ENCODE measurements around the gene PHKG1. TPM values are rescaled to one million over a fixed set of nuclear protein-coding genes. Genes with fewer than 3 reads are reported as not detected.
"Not testable (repeated sequence)": the region's sequence is repeated elsewhere in the genome, so short reads cannot be mapped to it uniquely, and the experiment has no call there.

PHKG1 gene
- total RNA-seq, result 21.4 TPM
- long read RNA-seq, transcript PHKG1-201 (10 exons, 1,431 nt), result major isoform, 36 of 46 reads
- long read RNA-seq, partial matches to known transcripts, result 2 of 46 reads
- long read RNA-seq, other reads (novel, unspliced or antisense), result 8 of 46 reads

GRCh38 chr7:56092789-56093531 lies at the start of gene PHKG1:
TSS of gene PHKG1 (minus strand) at chr7:56092952. CDS start at chr7:56088941, 4,011 bp downstream.
- Histone ChIP-seq H3K27ac (replicated peaks) (peak within 1 kb of the TSS; percentile 90), H3K9me3 (replicated peaks) (no peaks in the 10 kb centered on the region), H3K27me3 (ENCODE audit: low read depth) (no peaks in the 10 kb centered on the region), H3K4me1 (peaks cover 35% of the 10 kb centered on the region), H3K4me3 (peak within 1 kb of the TSS; percentile 62), H3K36me3 (peaks cover 11% of the 10 kb centered on the region)
- intact Hi-C loops (cut with micrococcal nuclease), result no loop called here
- peak; percentile 83 for TF ChIP-seq CTCF (IDR thresholded peaks at IDR 0.05; ENCODE audit: borderline replicate concordance)
- peak; percentile 87 for DNase-seq

DNA sequence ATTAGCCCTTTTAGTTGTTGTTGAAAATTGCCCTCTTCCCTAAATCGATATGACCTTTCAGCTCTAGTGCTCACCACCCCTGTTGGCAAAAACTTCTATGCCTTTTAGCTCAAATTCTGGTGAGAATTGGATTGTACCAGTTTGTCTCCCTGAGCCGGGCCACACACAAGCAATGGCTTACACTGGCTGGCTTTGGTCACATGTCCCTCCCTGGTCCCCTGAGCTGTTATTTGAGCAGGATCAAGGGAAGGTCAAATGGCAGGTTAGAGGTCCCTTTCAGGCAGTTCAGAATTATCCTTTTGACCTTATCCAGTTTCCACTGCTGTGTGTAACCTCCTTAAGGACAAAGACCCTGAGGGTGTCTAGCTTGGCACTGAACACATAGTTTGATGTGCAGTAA lies 38.3 kb upstream of the PHKG1 start:
- H3K9me3 ChIP-seq (replicated peaks); DNase-seq; H3K4me1 ChIP-seq; H3K4me3 ChIP-seq; intact Hi-C loops (cut with micrococcal nuclease); H3K36me3 ChIP-seq; H3K27me3 ChIP-seq (ENCODE audit: low read depth): not testable (repeated sequence)
- peak overlapping the region; percentile 33 for H3K27ac ChIP-seq (replicated peaks)

DNA sequence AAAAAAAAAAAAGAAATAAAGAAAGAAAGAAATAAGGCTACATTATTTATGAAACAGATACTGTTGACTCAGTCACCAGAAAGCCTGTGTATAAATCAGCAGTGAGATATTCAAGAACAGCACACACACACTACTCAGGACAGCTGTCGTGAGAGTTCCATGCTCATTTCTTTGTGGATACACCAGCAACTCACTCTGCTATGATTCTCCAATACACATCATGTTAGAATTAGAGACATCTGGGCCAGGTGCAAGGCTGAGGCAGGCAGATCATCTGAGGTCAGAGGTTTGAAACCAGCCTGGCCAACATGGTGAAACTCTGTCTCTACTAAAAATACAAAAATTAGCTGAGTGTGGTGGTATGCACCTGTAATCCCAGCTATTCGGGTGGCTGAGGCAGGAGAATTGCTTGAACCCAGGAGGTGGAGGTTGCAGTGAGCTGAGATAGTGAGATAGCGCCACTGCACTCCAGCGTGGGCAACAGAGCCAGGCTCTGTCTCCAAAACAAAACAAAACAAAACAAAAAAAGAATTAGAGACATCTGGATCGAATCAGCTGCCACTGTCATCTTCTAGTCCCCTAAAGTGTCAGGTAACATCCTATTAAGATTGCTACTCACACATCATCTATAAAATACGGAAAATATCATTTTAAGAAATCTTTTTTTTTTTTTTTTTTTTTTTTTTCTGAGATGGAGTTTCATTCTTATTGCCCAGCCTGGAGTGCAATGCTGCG lies 34.7 kb upstream of the PHKG1 start:
- H3K27me3 ChIP-seq (ENCODE audit: low read depth), result no peaks in the 10 kb centered on the region
- no peaks in the 10 kb centered on the region for H3K9me3 ChIP-seq (replicated peaks)
- H3K4me1 ChIP-seq, result no peaks in the 10 kb centered on the region
- TF ChIP-seq CTCF (IDR thresholded peaks at IDR 0.05; ENCODE audit: borderline replicate concordance), result no peak
- H3K4me3 ChIP-seq, result no peak overlapping the region
- H3K36me3 ChIP-seq, result no peaks in the 10 kb centered on the region
- H3K27ac ChIP-seq (replicated peaks), result no peak overlapping the region
- intact Hi-C loops (cut with micrococcal nuclease), result no loop called here
- no peak for DNase-seq

DNA sequence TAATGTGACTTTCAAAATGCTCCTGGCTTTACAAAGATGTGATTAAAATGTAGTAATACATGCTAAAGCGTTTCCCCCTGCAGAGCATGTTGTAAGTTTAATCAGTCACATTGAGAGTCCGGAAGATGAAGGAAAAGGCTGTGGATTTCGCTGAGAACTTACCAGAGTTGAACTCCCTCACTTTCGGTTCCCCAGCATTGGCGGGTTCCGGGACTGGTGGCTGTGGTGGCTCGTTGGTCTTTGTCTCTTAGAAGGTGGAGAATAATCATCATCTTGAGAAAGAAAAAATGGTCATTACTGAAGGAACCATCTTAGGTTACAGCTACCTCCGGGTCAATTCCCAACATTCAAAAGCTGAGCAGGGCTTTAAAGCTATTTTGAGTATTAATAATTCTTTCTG lies 33.1 kb upstream of the PHKG1 start:
- intact Hi-C loops (cut with micrococcal nuclease), result no loop called here
- H3K4me3 ChIP-seq, result no peak overlapping the region
- no peak overlapping the region for H3K27ac ChIP-seq (replicated peaks)
- H3K9me3 ChIP-seq (replicated peaks), result no peaks in the 10 kb centered on the region
- TF ChIP-seq CTCF (IDR thresholded peaks at IDR 0.05; ENCODE audit: borderline replicate concordance), result no peak
- no peaks in the 10 kb centered on the region for H3K27me3 ChIP-seq (ENCODE audit: low read depth)
- DNase-seq, result no peak
- no peaks in the 10 kb centered on the region for H3K4me1 ChIP-seq
- no peaks in the 10 kb centered on the region for H3K36me3 ChIP-seq

GRCh38 chr7:56124981-56125380 lies 32.2 kb upstream of the PHKG1 start:
- Histone ChIP-seq H3K9me3 (replicated peaks) (no peaks in the 10 kb centered on the region), H3K27ac (replicated peaks) (no peak overlapping the region), H3K4me1 (no peaks in the 10 kb centered on the region), H3K27me3 (ENCODE audit: low read depth) (no peaks in the 10 kb centered on the region), H3K4me3 (no peak overlapping the region), H3K36me3 (no peaks in the 10 kb centered on the region)
- TF ChIP-seq CTCF (IDR thresholded peaks at IDR 0.05; ENCODE audit: borderline replicate concordance), result no peak
- intact Hi-C loops (cut with micrococcal nuclease), result no loop called here
- DNase-seq, result no peak

DNA sequence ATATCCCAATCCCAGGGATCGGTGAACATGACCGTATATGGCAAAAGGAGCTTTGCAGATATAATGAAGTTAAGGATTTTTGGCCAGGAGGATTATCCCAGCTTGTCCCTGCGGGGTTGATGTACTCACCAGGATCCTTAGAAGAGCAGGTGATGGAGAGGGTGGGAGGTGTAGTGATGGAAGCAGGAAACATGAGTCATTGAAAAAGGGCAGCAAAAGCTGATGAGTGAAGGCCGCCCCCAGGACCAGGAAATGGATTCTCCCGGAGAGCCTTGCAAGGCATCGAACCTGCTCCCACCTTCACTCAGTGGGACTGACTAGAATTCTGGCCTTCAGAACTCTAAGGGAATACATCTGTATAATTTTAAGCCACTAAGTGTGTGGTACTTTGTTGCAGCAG lies 28.7 kb upstream of the PHKG1 start:
- intact Hi-C loops (cut with micrococcal nuclease), result no loop called here
- TF ChIP-seq CTCF (IDR thresholded peaks at IDR 0.05; ENCODE audit: borderline replicate concordance), result no peak

More for the DNA sequence above, 28.7 kb upstream of the PHKG1 start:
- Histone ChIP-seq H3K9me3 (replicated peaks) (no peaks in the 10 kb centered on the region), H3K27ac (replicated peaks) (no peak overlapping the region), H3K27me3 (ENCODE audit: low read depth) (peaks cover 21% of the 10 kb centered on the region), H3K4me3 (no peak overlapping the region), H3K36me3 (no peaks in the 10 kb centered on the region), H3K4me1 (no peaks in the 10 kb centered on the region)
- no peak for DNase-seq
